LNCAP (cell line): ENCODE results near the gene DPH6.

Source experiments
- CTCF ChIP-seq: fragments of 450-650 bp; IDR thresholded peaks from 2 replicates; pipeline ENCODE4 v1.5.1; 2017; ENCODE audit warnings: mild to moderate bottlenecking

The DPH6 gene, protein sequence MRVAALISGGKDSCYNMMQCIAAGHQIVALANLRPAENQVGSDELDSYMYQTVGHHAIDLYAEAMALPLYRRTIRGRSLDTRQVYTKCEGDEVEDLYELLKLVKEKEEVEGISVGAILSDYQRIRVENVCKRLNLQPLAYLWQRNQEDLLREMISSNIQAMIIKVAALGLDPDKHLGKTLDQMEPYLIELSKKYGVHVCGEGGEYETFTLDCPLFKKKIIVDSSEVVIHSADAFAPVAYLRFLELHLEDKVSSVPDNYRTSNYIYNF

GRCh38 chr15:35545824-35546510 is at the start of gene DPH6:
Gene DPH6 (minus strand): TSS chr15:35546165. CDS start chr15:35546141, 24 bp downstream.
- no peak for TF ChIP-seq CTCF

DNA sequence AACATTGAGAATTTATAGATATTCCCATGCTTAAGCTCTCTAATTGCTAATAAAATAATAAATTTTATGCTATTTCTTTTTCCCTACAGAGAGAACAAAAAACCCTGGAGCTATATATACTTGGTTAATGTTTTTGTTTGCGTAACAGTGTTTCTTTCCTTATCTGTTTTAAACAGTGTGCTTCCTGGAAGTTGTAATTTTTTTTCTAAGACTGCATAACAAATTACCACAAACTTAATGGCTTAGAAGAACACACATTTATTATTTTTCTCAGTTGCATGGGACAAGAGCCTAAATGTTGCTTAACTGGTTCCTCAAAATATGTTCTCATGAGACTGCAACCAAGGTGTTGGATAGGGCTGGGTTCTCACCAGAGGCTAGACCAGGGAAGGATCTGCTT is 49.7 kb upstream of the DPH6 start:
- no peak for TF ChIP-seq CTCF

GRCh38 chr15:35583863-35584528 is 38.0 kb upstream of the DPH6 start:
- no peak for TF ChIP-seq CTCF

DNA sequence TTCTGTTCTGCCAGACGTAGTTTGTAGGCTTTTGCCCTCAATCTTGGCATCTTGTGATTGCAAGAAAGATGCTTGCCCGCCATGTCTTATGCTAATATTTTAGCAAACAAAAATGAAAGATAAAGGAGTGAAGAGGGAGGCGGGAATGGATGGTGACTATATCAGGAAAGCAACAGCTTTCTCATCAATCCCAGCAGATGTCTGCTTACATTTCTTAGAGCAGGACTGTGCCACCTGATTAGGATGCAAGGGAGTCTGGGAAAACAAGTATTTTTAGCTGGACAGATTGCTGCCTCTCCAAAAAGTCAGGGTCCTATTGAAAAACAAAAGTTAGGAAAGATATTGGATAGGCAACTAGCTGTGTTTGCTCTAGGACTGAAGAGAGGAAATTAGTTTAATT is 34.6 kb upstream of the DPH6 start:
- TF ChIP-seq CTCF, result no peak

GRCh38 chr15:35567392-35567791 is 21.4 kb upstream of the DPH6 start:
- TF ChIP-seq CTCF, result no peak

DNA sequence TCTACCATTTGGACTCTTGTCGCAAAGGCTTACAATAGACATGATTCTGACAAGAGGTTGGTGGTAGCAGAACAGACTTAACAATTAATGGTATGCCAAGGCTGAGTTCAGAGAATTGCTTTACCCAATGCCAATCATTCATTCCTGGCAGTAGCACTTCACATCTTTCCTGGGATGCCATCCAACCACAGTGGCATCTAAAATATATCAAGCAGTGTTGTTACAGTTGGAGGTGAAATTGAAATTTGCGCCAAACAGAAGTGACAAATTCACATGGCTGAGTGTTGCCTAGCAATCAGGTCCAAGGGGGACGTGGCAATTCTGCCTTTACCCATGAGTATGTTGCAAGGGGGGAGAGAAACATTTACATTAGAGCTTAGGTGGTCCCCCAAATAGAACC is 21.0 kb upstream of the DPH6 start:
- no peak for TF ChIP-seq CTCF

GRCh38 chr15:35565901-35566300 is 19.9 kb upstream of the DPH6 start:
- TF ChIP-seq CTCF, result no peak
